ENCODE results near the gene CEP63.

Gene CEP63

DNA sequence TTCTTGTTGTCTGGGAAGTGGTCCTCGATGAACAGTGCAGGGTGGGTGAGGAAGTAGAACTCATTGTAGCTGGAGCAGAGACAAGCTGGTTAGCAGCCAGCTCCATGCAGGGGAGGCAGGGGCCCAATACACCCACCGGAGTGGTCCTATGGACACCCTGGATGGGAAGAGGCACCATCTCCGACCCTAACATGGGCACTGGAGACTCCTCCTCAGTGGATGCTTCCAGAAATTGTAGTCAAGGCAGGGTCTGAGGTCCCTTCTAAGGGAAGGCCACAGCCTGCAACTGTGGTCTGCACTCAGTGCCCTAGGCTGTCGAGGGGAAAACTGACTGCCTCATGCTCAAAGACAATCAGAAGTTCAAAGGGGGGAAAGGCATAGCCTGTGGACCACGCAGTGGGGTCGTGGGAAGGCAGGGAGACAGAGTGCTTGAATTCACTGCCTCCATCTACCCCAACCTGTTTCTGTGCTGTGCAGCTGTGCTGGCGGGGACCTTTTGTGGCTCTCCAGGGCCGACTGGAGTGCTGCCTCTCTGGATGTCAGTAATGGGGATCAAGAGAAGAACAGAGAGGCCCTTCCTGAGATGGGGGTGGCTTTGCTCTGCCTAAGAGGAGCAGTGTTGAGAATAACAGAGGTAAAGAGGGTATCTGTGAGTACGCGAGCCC is 123.0 kb downstream of the CEP63 start:
- no peak for DNase-seq (ENCODE audit: low read depth)

GRCh38 chr3:134609821-134610431 is 124.1 kb downstream of the CEP63 start:
- no peak for DNase-seq (ENCODE audit: low read depth)

GRCh38 chr3:134610432-134611385 is 124.9 kb downstream of the CEP63 start:
- no peak for DNase-seq (ENCODE audit: low read depth)

- no peak for DNase-seq (ENCODE audit: low read depth)
Measured at GRCh38 chr3:134611516-134611915, 125.7 kb downstream of the CEP63 start.

- no peak for DNase-seq (ENCODE audit: low read depth)
Measured at GRCh38 chr3:134613006-134613520, 127.2 kb downstream of the CEP63 start.

- DNase-seq (ENCODE audit: low read depth): no peak
Measured at GRCh38 chr3:134614955-134615354, 129.1 kb downstream of the CEP63 start.

DNA sequence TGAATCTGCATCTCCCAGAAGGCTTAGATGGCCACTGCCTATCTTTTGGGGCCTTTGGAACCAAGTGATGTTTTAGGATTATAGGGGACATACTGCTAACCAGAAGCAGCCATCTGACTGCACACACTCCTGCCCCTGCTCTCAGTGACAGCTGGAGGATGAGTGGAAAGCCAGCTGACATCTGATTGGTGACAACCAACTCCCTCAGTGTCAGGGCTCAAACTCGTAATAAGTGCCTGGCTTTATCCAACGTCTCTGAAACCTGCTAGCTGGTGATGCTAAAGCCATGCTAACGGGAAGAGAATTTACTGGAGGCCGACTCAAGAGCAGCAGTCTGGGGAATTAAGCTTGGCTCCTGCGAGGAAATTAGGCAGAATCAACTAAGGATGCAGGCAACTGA is 129.9 kb downstream of the CEP63 start:
- no peak for DNase-seq (ENCODE audit: low read depth)

DNA sequence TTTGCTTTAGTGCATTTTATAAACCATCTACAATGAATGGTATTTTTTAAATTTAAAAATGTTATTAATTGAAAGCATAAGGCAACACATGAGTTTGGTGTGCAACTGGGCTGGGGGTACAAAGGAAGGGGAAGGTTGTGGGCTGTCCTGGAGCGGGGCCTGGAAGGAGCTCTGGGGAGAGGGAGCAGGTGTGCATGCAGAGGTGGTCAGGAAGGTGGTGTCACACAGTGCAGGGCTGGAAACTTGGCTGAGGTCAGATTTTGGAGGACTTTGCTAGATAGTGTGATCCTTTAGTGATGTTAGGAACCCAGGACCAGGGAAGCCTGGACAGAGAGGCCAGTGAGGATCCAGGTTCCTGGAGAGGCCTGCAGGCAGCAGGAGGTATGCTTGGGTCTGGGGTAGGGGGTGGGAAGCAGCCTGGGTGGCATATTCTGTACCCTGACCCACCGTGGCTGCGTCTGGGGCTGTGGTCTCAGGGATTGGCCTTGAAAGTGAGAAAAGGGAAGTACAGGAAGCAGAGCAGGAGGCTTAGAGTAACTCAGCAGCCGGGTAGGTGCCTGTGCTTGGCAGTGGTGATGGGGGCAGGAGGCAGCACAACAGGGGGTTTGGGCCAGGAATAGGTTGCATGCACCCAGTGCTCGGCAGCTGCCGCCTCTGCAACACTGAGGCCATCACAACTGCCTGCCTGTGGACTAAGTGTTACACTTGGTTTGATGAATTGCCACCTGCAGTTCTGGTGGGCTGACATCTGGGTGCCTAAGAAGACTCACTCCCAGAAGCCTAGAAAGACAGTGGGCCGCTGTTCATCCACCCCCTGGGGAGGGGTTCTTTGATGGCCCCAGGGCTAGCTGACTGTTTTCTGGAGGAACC is 132.0 kb downstream of the CEP63 start:
- no peak for DNase-seq (ENCODE audit: low read depth)

GRCh38 chr3:134618478-134619300 is 132.8 kb downstream of the CEP63 start:
- DNase-seq (ENCODE audit: low read depth): no peak

DNA sequence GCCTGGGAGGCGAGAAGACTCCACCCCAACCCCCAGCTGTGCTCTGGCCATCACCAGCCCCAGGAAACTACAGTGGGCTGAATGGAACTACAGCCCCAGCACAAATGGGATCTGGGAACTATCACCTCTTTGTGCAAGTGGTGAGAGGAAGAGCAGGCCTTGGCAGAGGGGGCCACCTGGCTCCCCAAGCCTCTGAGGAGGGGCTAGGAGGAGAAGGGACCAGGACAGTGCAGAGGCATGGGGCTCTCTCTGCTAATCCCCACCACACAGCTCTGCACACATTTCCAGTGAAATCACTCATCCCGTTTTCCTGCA is 133.4 kb downstream of the CEP63 start:
- DNase-seq (ENCODE audit: low read depth): no peak

GRCh38 chr3:134619884-134620445 is 134.1 kb downstream of the CEP63 start:
- no peak for DNase-seq (ENCODE audit: low read depth)

DNA sequence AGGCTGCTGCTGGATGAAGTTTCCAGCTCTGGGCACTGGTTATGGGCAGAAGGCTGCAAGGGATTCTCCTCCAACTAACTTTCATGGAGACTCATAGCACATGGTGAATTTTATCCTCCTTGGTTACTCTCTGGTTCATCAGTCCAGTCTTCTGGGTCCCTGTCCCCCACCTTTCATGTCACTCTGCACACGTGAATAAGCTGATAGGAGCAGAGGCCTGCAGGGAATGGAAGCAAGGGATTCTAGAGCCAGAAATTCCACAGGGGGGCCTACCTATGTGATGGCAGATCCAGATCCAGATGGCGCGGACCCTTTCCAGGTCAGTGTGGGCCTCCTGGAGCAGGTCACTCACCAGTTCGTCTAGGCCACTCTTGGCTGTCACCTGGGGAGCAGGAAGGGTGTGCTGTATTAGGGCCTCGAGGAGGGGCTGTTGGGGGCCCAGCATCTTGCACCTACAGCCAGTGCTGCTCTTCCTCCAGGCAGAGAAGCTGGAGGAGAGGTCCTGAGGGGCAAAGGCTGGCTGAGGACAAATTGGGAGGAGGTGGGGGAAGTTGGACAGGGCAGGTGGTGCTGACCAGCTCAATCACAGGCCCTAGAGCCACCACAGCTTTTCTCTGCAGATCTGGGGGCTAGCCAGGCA is 134.7 kb downstream of the CEP63 start:
- DNase-seq (ENCODE audit: low read depth): no peak

DNA sequence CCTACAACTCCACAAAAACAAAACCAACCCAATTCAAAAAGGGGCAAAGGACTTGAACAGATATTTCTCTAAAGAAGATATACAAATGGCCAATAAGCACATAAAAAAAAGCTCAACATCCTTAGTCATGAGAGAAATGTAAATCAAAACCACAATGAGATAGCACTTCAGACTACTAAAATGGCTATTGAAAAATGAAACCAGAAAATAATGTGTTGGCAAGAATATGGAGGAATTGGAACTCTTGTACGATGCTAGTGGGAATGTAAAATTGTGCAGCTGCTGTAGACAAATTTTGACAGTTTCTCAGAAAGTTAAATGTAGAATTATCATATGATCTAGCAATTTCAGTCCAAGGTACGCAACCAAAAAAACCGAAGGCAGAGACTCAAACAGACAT is 136.0 kb downstream of the CEP63 start:
- no peak for DNase-seq (ENCODE audit: low read depth)

GRCh38 chr3:134622806-134623365 is 137.0 kb downstream of the CEP63 start:
- no peak for DNase-seq (ENCODE audit: low read depth)

- no peak for DNase-seq (ENCODE audit: low read depth)
Measured at GRCh38 chr3:134623615-134624245, 137.9 kb downstream of the CEP63 start.

Measured in fibroblast of the conjunctiva (primary cell).